Osteocyte (in vitro differentiated cells): ENCODE results near the gene C10orf71. TPM values are rescaled to one million over a fixed set of nuclear protein-coding genes. Genes with fewer than 3 reads are reported as not detected.

Experiments
- DNase-seq: peaks from one replicate; pipeline ENCODE4 v3.0.0; 2021; ENCODE audit warnings: mixed read lengths; ENCODE audit not compliant: unreplicated experiment; ENCODE audit errors: extremely low spot score
- H3K27ac Mint-ChIP-seq: one replicate; pipeline ENCODE4 v1.8.0; 2021; ENCODE audit warnings: mild to moderate bottlenecking, mixed read lengths; ENCODE audit not compliant: unreplicated experiment
- H3K27me3 Mint-ChIP-seq: one replicate; pipeline ENCODE4 v1.8.0; 2021; ENCODE audit warnings: mixed read lengths; ENCODE audit not compliant: unreplicated experiment
- H3K36me3 Mint-ChIP-seq: one replicate; pipeline ENCODE4 v1.8.0; 2021; ENCODE audit warnings: mixed read lengths; ENCODE audit not compliant: unreplicated experiment
- H3K4me1 Mint-ChIP-seq: one replicate; pipeline ENCODE4 v1.8.0; 2021; ENCODE audit warnings: mixed read lengths; ENCODE audit not compliant: unreplicated experiment
- H3K4me3 Mint-ChIP-seq: one replicate; pipeline ENCODE4 v1.8.0; 2021; ENCODE audit warnings: mild to moderate bottlenecking, moderate library complexity, mixed read lengths; ENCODE audit not compliant: unreplicated experiment
- H3K9me3 Mint-ChIP-seq: one replicate; pipeline ENCODE4 v1.8.0; 2021; ENCODE audit warnings: mixed read lengths; ENCODE audit not compliant: unreplicated experiment
- CTCF ChIP-seq: fragments of 200-600 bp; sonication (generic); IDR thresholded peaks from 2 replicates; pipeline ENCODE4 v1.5.0; 2021; ENCODE audit warnings: antibody characterized with exemption, mild to moderate bottlenecking, moderate library complexity
- total RNA-seq: library from RNA; stranded (reverse); gene quantifications from 2 replicates; pipeline ENCODE4 v1.2.1, GENCODE V29; 2021

Gene C10orf71
- total RNA-seq, 1 donor from 2014 or later = not detected

- peak; percentile 81 for DNase-seq
- Mint-ChIP-seq H3K27me3 (no peaks in the 10 kb centered on the region), H3K9me3 (peaks cover 9% of the 10 kb centered on the region), H3K27ac (no peak overlapping the region), H3K36me3 (no peaks in the 10 kb centered on the region), H3K4me1 (peaks cover 5% of the 10 kb centered on the region), H3K4me3 (no peak overlapping the region)
- no peak for TF ChIP-seq CTCF
Measured at GRCh38 chr10:49353026-49353894, 54.3 kb downstream of the C10orf71 start.

- no peak overlapping the region for H3K27ac Mint-ChIP-seq
- peak; percentile 64 for DNase-seq
Measured at GRCh38 chr10:49353895-49354566, 55.1 kb downstream of the C10orf71 start.

GRCh38 chr10:49354593-49354992 lies 55.6 kb downstream of the C10orf71 start:
- no peak overlapping the region for H3K27ac Mint-ChIP-seq
- no peaks in the 10 kb centered on the region for H3K36me3 Mint-ChIP-seq
- H3K27me3 Mint-ChIP-seq = no peaks in the 10 kb centered on the region
- H3K9me3 Mint-ChIP-seq = peaks cover 9% of the 10 kb centered on the region
- no peak overlapping the region for H3K4me3 Mint-ChIP-seq
- peaks cover 9% of the 10 kb centered on the region for H3K4me1 Mint-ChIP-seq
- DNase-seq = peak; percentile 34
- TF ChIP-seq CTCF = no peak

More at GRCh38 chr10:49353895-49354566, 55.1 kb downstream of the C10orf71 start:
- Mint-ChIP-seq H3K36me3 (no peaks in the 10 kb centered on the region), H3K27me3 (no peaks in the 10 kb centered on the region), H3K4me3 (no peak overlapping the region), H3K9me3 (peaks cover 9% of the 10 kb centered on the region), H3K4me1 (peaks cover 8% of the 10 kb centered on the region)
- no peak for TF ChIP-seq CTCF

- no peak for DNase-seq
- Mint-ChIP-seq H3K27ac (no peak overlapping the region), H3K36me3 (no peaks in the 10 kb centered on the region), H3K4me3 (no peak overlapping the region), H3K27me3 (no peaks in the 10 kb centered on the region), H3K4me1 (peaks cover 16% of the 10 kb centered on the region), H3K9me3 (peaks cover 2% of the 10 kb centered on the region)
- no peak for TF ChIP-seq CTCF
Measured at GRCh38 chr10:49355221-49355620, 56.3 kb downstream of the C10orf71 start.

- Mint-ChIP-seq H3K27me3 (no peaks in the 10 kb centered on the region), H3K4me3 (no peak overlapping the region), H3K4me1 (peaks cover 19% of the 10 kb centered on the region), H3K36me3 (no peaks in the 10 kb centered on the region), H3K9me3 (no peaks in the 10 kb centered on the region), H3K27ac (no peak overlapping the region)
- DNase-seq = peak; percentile 25
- TF ChIP-seq CTCF = no peak
Measured at GRCh38 chr10:49356181-49356580, 57.2 kb downstream of the C10orf71 start.
